Measurements from ENCODE around the gene SNIP1. TPM values are rescaled to one million over a fixed set of nuclear protein-coding genes. Genes with fewer than 3 reads are reported as not detected.

The SNIP1 gene
- polyA plus RNA-seq, 1 donor from 2014 or later: 9.5 TPM

DNA sequence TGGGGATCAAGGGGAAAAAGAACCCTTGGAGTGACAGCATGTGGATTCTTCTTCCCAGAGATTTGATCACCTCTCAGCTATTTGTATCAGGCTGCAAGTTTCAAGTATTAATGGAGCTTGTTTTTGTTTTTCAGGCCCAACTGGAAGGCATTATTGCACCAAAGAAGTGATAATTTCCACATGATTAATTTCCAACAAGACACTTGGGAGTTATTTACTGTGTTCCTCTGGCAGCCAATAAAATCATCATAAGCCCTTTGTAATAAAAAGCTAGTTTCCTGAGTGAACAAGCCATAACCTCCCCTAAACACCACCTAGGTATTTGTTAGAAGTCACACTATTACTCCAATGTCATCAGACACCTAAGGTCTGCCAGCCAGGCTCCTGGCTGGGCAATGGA, 10.8 kb upstream of the SNIP1 start (continued):
- TF ChIP-seq EP300 (conservative IDR thresholded peaks at IDR 0.05; ENCODE audit: poor library complexity, severe bottlenecking): no peak
- no peak for TF ChIP-seq RAD21 (conservative IDR thresholded peaks at IDR 0.05)

DNA sequence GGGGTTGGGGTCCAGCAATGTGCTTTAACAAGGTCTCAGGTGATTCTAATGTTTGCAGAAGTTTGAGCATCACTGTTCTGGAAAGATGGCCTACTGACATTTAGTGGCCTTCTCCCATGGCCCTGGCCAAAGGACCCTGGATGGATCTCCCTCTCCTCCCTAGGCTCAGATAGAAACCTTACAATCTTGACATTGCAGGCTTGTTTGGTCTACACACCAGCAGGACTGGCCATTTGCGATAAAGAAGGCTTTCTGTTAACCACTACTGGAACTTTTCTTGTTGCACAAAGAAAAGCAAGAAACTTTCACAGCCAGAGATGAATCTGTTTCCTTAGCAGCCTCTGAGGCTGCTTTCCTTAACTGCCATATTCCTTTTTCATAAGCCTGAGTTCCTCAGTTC, 8.9 kb upstream of the SNIP1 start:
- H3K4me3 ChIP-seq (ENCODE audit: low read length): no peak overlapping the region
- peaks cover 3% of the 10 kb centered on the region for H3K36me3 ChIP-seq (ENCODE audit: insufficient read depth, low read length)
- H3K9me3 ChIP-seq (ENCODE audit: low read length): no peaks in the 10 kb centered on the region
- H3K9ac ChIP-seq (ENCODE audit: low read length): no peak overlapping the region
- H4K20me1 ChIP-seq (ENCODE audit: insufficient read depth): no peaks in the 10 kb centered on the region
- H3K4me2 ChIP-seq (ENCODE audit: low read length): no peak overlapping the region
- TF ChIP-seq RAD21 (conservative IDR thresholded peaks at IDR 0.05) (no peak), POLR2AphosphoS5 (IDR thresholded peaks at IDR 0.05) (no peak), EP300 (conservative IDR thresholded peaks at IDR 0.05; ENCODE audit: poor library complexity, severe bottlenecking) (no peak), TAF1 (IDR thresholded peaks at IDR 0.05; ENCODE audit: low read depth) (no peak), SMC3 (conservative IDR thresholded peaks at IDR 0.05; ENCODE audit: poor library complexity) (no peak), EZH2 (IDR thresholded peaks at IDR 0.05; ENCODE audit: borderline replicate concordance, insufficient read depth, low read length, poor library complexity, severe bottlenecking) (no peak), MXI1 (conservative IDR thresholded peaks at IDR 0.05; ENCODE audit: poor library complexity, severe bottlenecking) (no peak)
- TF ChIP-seq, protein P1, sequence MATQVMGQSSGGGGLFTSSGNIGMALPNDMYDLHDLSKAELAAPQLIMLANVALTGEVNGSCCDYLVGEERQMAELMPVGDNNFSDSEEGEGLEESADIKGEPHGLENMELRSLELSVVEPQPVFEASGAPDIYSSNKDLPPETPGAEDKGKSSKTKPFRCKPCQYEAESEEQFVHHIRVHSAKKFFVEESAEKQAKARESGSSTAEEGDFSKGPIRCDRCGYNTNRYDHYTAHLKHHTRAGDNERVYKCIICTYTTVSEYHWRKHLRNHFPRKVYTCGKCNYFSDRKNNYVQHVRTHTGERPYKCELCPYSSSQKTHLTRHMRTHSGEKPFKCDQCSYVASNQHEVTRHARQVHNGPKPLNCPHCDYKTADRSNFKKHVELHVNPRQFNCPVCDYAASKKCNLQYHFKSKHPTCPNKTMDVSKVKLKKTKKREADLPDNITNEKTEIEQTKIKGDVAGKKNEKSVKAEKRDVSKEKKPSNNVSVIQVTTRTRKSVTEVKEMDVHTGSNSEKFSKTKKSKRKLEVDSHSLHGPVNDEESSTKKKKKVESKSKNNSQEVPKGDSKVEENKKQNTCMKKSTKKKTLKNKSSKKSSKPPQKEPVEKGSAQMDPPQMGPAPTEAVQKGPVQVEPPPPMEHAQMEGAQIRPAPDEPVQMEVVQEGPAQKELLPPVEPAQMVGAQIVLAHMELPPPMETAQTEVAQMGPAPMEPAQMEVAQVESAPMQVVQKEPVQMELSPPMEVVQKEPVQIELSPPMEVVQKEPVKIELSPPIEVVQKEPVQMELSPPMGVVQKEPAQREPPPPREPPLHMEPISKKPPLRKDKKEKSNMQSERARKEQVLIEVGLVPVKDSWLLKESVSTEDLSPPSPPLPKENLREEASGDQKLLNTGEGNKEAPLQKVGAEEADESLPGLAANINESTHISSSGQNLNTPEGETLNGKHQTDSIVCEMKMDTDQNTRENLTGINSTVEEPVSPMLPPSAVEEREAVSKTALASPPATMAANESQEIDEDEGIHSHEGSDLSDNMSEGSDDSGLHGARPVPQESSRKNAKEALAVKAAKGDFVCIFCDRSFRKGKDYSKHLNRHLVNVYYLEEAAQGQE (IDR thresholded peaks at IDR 0.05; ENCODE audit: borderline replicate concordance): no peak
- TF ChIP-seq, protein P2, sequence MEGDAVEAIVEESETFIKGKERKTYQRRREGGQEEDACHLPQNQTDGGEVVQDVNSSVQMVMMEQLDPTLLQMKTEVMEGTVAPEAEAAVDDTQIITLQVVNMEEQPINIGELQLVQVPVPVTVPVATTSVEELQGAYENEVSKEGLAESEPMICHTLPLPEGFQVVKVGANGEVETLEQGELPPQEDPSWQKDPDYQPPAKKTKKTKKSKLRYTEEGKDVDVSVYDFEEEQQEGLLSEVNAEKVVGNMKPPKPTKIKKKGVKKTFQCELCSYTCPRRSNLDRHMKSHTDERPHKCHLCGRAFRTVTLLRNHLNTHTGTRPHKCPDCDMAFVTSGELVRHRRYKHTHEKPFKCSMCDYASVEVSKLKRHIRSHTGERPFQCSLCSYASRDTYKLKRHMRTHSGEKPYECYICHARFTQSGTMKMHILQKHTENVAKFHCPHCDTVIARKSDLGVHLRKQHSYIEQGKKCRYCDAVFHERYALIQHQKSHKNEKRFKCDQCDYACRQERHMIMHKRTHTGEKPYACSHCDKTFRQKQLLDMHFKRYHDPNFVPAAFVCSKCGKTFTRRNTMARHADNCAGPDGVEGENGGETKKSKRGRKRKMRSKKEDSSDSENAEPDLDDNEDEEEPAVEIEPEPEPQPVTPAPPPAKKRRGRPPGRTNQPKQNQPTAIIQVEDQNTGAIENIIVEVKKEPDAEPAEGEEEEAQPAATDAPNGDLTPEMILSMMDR (IDR thresholded peaks at IDR 0.05; ENCODE audit: poor library complexity, severe bottlenecking): no peak
- H3K9me2 ChIP-seq (ENCODE audit: insufficient read depth, low read length): no peaks in the 10 kb centered on the region
- H3F3A ChIP-seq (ENCODE audit: insufficient read depth, low read length, poor library complexity, severe bottlenecking): no peaks in the 10 kb centered on the region
- H3K27me3 ChIP-seq (ENCODE audit: insufficient read depth, low read depth, low read length): no peaks in the 10 kb centered on the region
- no peak overlapping the region for H3K27ac ChIP-seq (ENCODE audit: low read length)
- H2AFZ ChIP-seq (ENCODE audit: low read depth, low read length): no peak overlapping the region
- no peaks in the 10 kb centered on the region for H3K79me2 ChIP-seq (replicated peaks; ENCODE audit: insufficient read depth, low read length)

DNA sequence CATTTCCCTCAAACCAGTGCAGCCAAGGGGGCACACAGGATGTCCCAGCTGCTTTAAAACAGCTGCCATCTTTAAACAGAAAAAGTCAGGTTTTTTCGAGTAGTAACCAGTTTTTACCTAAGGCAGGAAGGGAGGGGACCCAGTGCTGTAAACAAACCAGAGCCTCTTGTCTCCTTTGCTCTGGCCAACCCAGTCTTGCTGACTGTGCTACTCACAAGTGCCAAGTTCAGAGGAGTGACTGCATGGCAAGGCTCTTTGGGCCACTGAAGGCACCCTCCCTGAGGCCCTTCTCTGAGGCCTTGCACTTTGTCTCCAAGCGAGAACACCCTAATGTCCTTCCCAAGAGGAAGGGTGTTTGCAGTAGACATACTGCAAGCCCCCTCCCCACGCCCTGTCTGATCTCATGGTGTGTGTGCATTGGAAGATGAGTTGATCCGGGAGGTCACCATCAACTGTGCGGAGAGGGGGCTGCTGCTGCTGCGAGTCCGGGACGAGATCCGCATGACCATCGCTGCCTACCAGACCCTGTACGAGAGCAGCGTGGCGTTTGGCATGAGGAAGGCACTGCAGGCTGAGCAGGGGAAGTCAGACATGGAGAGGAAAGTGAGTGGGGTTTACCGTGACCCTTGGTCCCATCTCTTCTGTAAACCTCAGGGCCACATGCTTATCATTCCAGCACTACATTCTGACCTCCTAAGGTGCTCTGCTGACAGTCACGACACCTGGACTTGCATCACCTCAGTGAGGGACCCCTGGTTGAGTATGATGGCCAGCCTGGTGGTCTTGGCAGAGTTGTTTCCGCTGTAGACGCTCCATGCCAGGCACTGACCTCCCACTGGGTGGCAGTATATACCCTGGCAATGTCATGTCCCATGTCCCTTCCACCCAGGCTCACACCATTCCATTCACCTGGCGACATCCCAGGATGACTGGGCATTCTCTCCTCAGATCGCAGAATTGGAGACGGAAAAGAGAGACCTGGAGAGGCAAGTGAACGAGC, 7.3 kb upstream of the SNIP1 start:
- H3K9me2 ChIP-seq (ENCODE audit: insufficient read depth, low read length): no peaks in the 10 kb centered on the region
- TF ChIP-seq POLR2AphosphoS5 (IDR thresholded peaks at IDR 0.05): no peak
- no peak for TF ChIP-seq EP300 (conservative IDR thresholded peaks at IDR 0.05; ENCODE audit: poor library complexity, severe bottlenecking)
- no peak for TF ChIP-seq MXI1 (conservative IDR thresholded peaks at IDR 0.05; ENCODE audit: poor library complexity, severe bottlenecking)
- TF ChIP-seq, protein P2 (IDR thresholded peaks at IDR 0.05; ENCODE audit: poor library complexity, severe bottlenecking): peak; percentile 52
- peak; percentile 32 for TF ChIP-seq RAD21 (conservative IDR thresholded peaks at IDR 0.05)
- no peak for TF ChIP-seq EZH2 (IDR thresholded peaks at IDR 0.05; ENCODE audit: borderline replicate concordance, insufficient read depth, low read length, poor library complexity, severe bottlenecking)
- TF ChIP-seq, protein P1 (IDR thresholded peaks at IDR 0.05; ENCODE audit: borderline replicate concordance): no peak
- peak; percentile 25 for TF ChIP-seq SMC3 (conservative IDR thresholded peaks at IDR 0.05; ENCODE audit: poor library complexity)

More for the DNA sequence above, 7.3 kb upstream of the SNIP1 start:
- Histone ChIP-seq H3K4me3 (ENCODE audit: low read length) (no peak overlapping the region), H4K20me1 (ENCODE audit: insufficient read depth) (no peaks in the 10 kb centered on the region), H3K4me2 (ENCODE audit: low read length) (no peak overlapping the region), H3K79me2 (replicated peaks; ENCODE audit: insufficient read depth, low read length) (peaks cover 10% of the 10 kb centered on the region), H3K27ac (ENCODE audit: low read length) (no peak overlapping the region), H3K9me3 (ENCODE audit: low read length) (no peaks in the 10 kb centered on the region), H3K9ac (ENCODE audit: low read length) (no peak overlapping the region), H3F3A (ENCODE audit: insufficient read depth, low read length, poor library complexity, severe bottlenecking) (no peaks in the 10 kb centered on the region), H3K36me3 (ENCODE audit: insufficient read depth, low read length) (peaks cover 3% of the 10 kb centered on the region), H2AFZ (ENCODE audit: low read depth, low read length) (no peak overlapping the region), H3K27me3 (ENCODE audit: insufficient read depth, low read depth, low read length) (no peaks in the 10 kb centered on the region)

All from neural cell (in vitro differentiated cells).